Measurements from ENCODE around the gene CFL2. TPM values are rescaled to one million over a fixed set of nuclear protein-coding genes. Genes with fewer than 3 reads are reported as not detected.

The CFL2 gene
- total and polyA plus RNA-seq, 2 of the 13 experiments (the other 11 are each of a cell fraction or from before 2014, with no cell fraction given), result 114 to 158 TPM

DNA sequence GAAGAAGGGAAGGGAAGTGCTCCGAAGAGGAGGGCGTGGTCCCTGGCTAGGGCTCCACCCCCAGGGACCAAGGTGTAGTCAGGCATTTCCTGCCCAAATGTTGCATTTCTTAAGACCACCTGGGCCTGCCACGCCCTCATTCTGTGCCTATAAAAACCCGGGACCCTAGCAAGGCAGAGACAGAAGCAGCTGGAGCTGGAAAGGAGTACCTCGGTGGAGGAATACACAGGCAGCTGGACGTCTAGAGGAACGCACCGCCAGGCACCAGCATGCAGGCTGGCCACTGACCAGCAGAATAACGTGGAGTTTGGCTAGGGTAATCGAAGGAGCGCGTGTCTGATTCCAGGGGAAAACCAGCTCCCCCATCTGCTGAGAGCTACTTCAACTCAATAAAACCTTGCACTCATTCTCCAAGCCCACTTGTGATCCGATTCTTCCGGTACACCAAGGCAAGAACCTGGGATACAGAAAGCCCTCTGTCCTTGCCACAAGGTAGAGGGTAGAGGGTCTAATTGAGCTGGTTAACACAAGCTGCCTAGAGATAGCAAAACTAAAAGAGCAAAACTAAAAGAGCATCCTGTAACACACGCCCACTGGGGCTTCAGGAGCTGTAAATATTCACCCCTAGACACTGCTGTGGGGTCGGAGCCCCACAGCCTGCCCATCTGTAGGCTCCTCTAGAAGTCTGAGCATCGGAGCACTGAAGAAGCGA is 21.0 kb downstream of the CFL2 start (continued):
- TF ChIP-seq, protein P1, sequence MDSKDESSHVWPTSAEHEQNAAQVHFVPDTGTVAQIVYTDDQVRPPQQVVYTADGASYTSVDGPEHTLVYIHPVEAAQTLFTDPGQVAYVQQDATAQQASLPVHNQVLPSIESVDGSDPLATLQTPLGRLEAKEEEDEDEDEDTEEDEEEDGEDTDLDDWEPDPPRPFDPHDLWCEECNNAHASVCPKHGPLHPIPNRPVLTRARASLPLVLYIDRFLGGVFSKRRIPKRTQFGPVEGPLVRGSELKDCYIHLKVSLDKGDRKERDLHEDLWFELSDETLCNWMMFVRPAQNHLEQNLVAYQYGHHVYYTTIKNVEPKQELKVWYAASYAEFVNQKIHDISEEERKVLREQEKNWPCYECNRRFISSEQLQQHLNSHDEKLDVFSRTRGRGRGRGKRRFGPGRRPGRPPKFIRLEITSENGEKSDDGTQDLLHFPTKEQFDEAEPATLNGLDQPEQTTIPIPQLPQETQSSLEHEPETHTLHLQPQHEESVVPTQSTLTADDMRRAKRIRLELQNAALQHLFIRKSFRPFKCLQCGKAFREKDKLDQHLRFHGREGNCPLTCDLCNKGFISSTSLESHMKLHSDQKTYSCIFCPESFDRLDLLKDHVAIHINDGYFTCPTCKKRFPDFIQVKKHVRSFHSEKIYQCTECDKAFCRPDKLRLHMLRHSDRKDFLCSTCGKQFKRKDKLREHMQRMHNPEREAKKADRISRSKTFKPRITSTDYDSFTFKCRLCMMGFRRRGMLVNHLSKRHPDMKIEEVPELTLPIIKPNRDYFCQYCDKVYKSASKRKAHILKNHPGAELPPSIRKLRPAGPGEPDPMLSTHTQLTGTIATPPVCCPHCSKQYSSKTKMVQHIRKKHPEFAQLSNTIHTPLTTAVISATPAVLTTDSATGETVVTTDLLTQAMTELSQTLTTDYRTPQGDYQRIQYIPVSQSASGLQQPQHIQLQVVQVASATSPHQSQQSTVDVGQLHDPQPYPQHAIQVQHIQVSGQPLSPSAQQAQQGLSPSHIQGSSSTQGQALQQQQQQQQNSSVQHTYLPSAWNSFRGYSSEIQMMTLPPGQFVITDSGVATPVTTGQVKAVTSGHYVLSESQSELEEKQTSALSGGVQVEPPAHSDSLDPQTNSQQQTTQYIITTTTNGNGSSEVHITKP (CRISPR knock-in tag; IDR thresholded peaks at IDR 0.05; ENCODE audit: low read depth), result peak; percentile 48; the same call in 1 of the 2 replicates
- peak; percentile 56; the same call in 1 of the 2 replicates for TF ChIP-seq IRX3 (CRISPR knock-in tag; IDR thresholded peaks at IDR 0.05; ENCODE audit: borderline replicate concordance, low read depth)
- TF ChIP-seq CHD4 (IDR thresholded peaks at IDR 0.05; ENCODE audit: borderline replicate concordance, low read length), result no peak
- TF ChIP-seq ZNF124 (CRISPR knock-in tag; IDR thresholded peaks at IDR 0.05), result no peak
- TF ChIP-seq NFYB (CRISPR knock-in tag; IDR thresholded peaks at IDR 0.05), result no peak
- peak; percentile 60 for TF ChIP-seq GATAD2A (CRISPR knock-in tag; IDR thresholded peaks at IDR 0.05)
- TF ChIP-seq ARNT2 (CRISPR knock-in tag; IDR thresholded peaks at IDR 0.05; ENCODE audit: low read depth), result peak; percentile 83; the same call in 1 of the 2 replicates
- no peak for TF ChIP-seq RFX5 (IDR thresholded peaks at IDR 0.05; ENCODE audit: low read depth, low read length)
- peak; percentile 85 for TF ChIP-seq DZIP1 (CRISPR knock-in tag; IDR thresholded peaks at IDR 0.05)
- TF ChIP-seq CEBPG (CRISPR knock-in tag; IDR thresholded peaks at IDR 0.05), result peak; percentile 53
- TF ChIP-seq KDM5B (CRISPR knock-in tag; IDR thresholded peaks at IDR 0.05; ENCODE audit: borderline replicate concordance), result peak; percentile 81; the same call in 1 of the 2 replicates
- TF ChIP-seq ZNF296 (CRISPR knock-in tag; conservative IDR thresholded peaks at IDR 0.05), result peak; percentile 68; the same call in 1 of the 2 replicates
- peak; percentile 68; the same call in 1 of the 2 replicates for TF ChIP-seq MXD4 (CRISPR knock-in tag; IDR thresholded peaks at IDR 0.05)
- TF ChIP-seq HDAC6 (IDR thresholded peaks at IDR 0.05; ENCODE audit: low read depth, low read length), result no peak
- no peak for TF ChIP-seq NCOA5 (CRISPR knock-in tag; IDR thresholded peaks at IDR 0.05)
- no peak for TF ChIP-seq SRSF1 (optimal IDR thresholded peaks at IDR 0.05; ENCODE audit: low read depth, low read length)
- TF ChIP-seq HOXA5 (CRISPR knock-in tag; IDR thresholded peaks at IDR 0.05), result no peak
- peak; percentile 69; the same call in 1 of the 2 replicates for TF ChIP-seq KDM2A (CRISPR knock-in tag; IDR thresholded peaks at IDR 0.05; ENCODE audit: borderline replicate concordance, low read depth)
- peak; percentile 20; the same call in 1 of the 2 replicates for TF ChIP-seq ZNF317 (CRISPR knock-in tag; IDR thresholded peaks at IDR 0.05)
- TF ChIP-seq ZNF30 (CRISPR knock-in tag; IDR thresholded peaks at IDR 0.05), result peak; percentile 33; the same call in 1 of the 2 replicates
- TF ChIP-seq AKAP8 (CRISPR knock-in tag; IDR thresholded peaks at IDR 0.05), result no peak
- no peak; the same call in 1 of the 2 replicates for TF ChIP-seq ZNF235 (CRISPR knock-in tag; IDR thresholded peaks at IDR 0.05; ENCODE audit: borderline replicate concordance)
- TF ChIP-seq DRAP1 (CRISPR knock-in tag; IDR thresholded peaks at IDR 0.05), result peak; percentile 78
- peak; percentile 94 for TF ChIP-seq ZNF550 (CRISPR knock-in tag; IDR thresholded peaks at IDR 0.05; ENCODE audit: borderline replicate concordance)
- TF ChIP-seq SETDB1 (CRISPR knock-in tag; IDR thresholded peaks at IDR 0.05; ENCODE audit: borderline replicate concordance), result no peak

All from HepG2 (cell line).